ENCODE data around the gene TUT1.

DNA sequence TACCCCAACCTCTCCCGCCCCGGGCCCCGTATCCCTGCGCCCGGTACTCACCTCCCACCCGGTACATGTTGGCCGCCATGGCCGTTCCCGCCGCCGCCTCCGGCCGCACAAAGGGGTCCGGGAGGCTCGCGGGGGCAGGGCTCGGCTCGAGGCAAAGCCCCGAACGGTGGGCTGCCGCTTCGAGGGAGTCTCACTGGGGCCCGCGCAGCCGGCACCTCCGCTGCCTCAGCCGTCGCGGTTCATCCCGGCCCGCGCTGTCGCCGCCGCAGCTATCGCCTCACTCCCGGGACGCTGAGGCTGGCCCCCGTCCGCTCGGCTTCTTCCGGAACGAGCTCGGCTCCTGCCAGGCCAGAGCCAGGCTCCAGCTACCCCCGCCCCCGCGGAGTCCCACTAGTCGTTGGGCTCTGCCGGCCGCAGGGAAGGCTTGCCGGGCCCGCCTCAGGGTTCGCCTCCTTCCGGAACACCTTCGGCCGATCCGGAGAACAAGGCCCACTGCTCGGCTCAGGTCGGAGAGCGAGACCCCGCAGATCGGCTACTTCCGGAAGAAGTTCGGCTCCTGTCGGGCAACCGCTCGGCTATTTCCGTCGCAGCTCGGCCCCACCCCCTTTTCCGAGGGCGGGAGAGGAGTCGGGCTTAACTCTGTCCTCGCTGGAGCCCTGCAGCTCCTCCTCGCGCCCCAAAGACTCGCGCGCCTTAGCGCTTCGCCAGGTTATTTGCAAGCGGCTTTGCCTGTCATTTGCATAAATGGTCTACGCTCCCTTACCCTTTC lies 10.2 kb upstream of the TUT1 start, which contains the start of gene MTA2:
- TF ChIP-seq EZH2 (IDR thresholded peaks at IDR 0.05) (no peak), FOXP2 (optimal IDR thresholded peaks at IDR 0.05; ENCODE audit: control extremely low read depth, extremely low read length, insufficient read depth) (peak; percentile 91), POLR2AphosphoS5 (IDR thresholded peaks at IDR 0.05; ENCODE audit: borderline replicate concordance, low read depth, low read length) (peak; percentile 68; the same call in 1 of the 2 replicates)
